GM23248 (cell line): ENCODE results near the gene ASAP2.

Experiments
- EZH2 ChIP-seq: fragments of 200-600 bp; sonication (generic); IDR thresholded peaks from 2 replicates; pipeline ENCODE4 v1.6.1; 2018; ENCODE audit warnings: antibody characterized with exemption, mild to moderate bottlenecking; ENCODE audit not compliant: insufficient read depth, poor library complexity, severe bottlenecking
- EZH2phosphoT487 ChIP-seq: fragments of 200-600 bp; sonication (generic); IDR thresholded peaks from 2 replicates; pipeline ENCODE4 v1.6.1; 2018; ENCODE audit warnings: antibody characterized with exemption, moderate library complexity, mild to moderate bottlenecking, low read depth; ENCODE audit not compliant: insufficient read depth

- no peak for TF ChIP-seq EZH2
- TF ChIP-seq EZH2phosphoT487 = no peak
Observed at GRCh38 chr2:9445089-9445488, 238.5 kb downstream of the ASAP2 start.
